ENCODE measurements around the gene SH2D3A. TPM values are rescaled to one million over a fixed set of nuclear protein-coding genes. Genes with fewer than 3 reads are reported as not detected.

Gene SH2D3A
- polyA plus RNA-seq, 1 donor (not counting 4 experiments of a cell fraction or from before 2014, with no cell fraction given): 24.9 TPM

DNA sequence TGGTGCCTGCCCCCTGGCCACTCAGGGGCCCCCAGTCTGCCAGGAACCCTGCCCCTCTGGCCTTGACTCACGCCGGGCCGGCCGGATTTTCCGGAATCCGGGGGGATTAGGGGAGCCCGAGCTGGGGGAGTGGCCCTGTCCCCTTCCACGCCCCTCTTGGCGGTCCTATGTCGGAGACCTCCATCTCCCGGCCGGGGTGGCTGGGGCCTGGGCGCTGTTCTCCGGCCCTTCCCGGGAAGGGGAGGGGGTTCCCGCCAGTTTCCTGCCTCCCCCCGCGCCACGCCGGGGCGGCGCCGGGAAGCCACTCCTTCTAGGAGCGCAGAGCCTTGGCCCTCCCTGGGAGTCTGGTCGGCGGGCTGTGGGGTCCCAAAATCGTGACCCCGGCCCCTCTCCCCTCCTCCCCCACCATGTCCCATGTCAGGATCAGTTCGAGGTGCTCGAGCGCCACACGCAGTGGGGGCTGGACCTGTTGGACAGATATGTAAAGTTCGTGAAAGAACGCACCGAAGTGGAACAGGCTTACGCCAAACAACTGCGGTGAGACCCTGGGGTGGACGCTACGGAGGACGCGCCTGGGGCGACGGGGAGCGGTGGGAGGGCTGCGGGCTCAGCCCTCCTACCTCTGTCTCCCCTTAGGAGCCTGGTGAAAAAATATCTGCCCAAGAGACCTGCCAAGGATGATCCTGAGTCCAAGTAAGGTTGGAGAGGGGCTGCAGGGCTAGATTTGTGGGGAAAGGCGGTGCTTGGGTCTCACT is 26.5 kb downstream of the SH2D3A start:
- H3K27ac ChIP-seq (ENCODE audit: control insufficient read depth, insufficient read depth, low read length): peak overlapping the region; percentile 75
- peak overlapping the region; percentile 64 to 81 (median 70) for H3K4me3 ChIP-seq (ENCODE audit: control insufficient read depth in 2 of 3, extremely low read depth in 1 of 3, insufficient read depth in 2 of 3, low read depth in 1 of 3, low read length in 3 of 3)
- H2AFZ ChIP-seq (ENCODE audit: control insufficient read depth, low read length): peak overlapping the region; percentile 19
- peaks cover 15% of the 10 kb centered on the region in 2 experiments for H3K36me3 ChIP-seq (ENCODE audit: control insufficient read depth in 2 of 2, extremely low read depth in 1 of 2, insufficient read depth in 2 of 2, low read length in 2 of 2)
- no peaks in the 10 kb centered on the region for H3K9me3 ChIP-seq (ENCODE audit: control insufficient read depth, low read depth, low read length)
- peaks cover 44% of the 10 kb centered on the region for H3K4me1 ChIP-seq (ENCODE audit: control insufficient read depth, extremely low read depth, insufficient read depth, low read length)
- H4K20me1 ChIP-seq (ENCODE audit: control insufficient read depth, extremely low read depth, insufficient read depth, low read length): peaks cover 3% of the 10 kb centered on the region
- FAIRE-seq (no peak), DNase-seq (ENCODE audit: low read depth, low spot score) (no peak)
- no peak for TF ChIP-seq EZH2 (IDR thresholded peaks at IDR 0.05; ENCODE audit: low read length)
- TF ChIP-seq, protein P1, sequence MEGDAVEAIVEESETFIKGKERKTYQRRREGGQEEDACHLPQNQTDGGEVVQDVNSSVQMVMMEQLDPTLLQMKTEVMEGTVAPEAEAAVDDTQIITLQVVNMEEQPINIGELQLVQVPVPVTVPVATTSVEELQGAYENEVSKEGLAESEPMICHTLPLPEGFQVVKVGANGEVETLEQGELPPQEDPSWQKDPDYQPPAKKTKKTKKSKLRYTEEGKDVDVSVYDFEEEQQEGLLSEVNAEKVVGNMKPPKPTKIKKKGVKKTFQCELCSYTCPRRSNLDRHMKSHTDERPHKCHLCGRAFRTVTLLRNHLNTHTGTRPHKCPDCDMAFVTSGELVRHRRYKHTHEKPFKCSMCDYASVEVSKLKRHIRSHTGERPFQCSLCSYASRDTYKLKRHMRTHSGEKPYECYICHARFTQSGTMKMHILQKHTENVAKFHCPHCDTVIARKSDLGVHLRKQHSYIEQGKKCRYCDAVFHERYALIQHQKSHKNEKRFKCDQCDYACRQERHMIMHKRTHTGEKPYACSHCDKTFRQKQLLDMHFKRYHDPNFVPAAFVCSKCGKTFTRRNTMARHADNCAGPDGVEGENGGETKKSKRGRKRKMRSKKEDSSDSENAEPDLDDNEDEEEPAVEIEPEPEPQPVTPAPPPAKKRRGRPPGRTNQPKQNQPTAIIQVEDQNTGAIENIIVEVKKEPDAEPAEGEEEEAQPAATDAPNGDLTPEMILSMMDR (optimal IDR thresholded peaks at IDR 0.05 in 1 of 3, IDR thresholded peaks at IDR 0.05 in 1 of 3, conservative IDR thresholded peaks at IDR 0.05 in 1 of 3; ENCODE audit: extremely low read depth in 1 of 3, insufficient read depth in 2 of 3, low read length in 3 of 3): no peak
- peak overlapping the region; percentile 87 for H3K9ac ChIP-seq (ENCODE audit: control insufficient read depth, extremely low read depth, insufficient read depth, low read length)
- dilution Hi-C loops (cut with MboI; ENCODE audit: extremely low pct_ligation_motif_present, low sequenced_read_pairs): no loop called here
- H3K79me2 ChIP-seq (ENCODE audit: control insufficient read depth, insufficient read depth, low read length): peaks cover 24% of the 10 kb centered on the region
- peak overlapping the region; percentile 86 for H3K4me2 ChIP-seq (ENCODE audit: control insufficient read depth, extremely low read depth, insufficient read depth, low read depth, low read length)
- H3K9me1 ChIP-seq (ENCODE audit: control insufficient read depth, extremely low read depth, insufficient read depth, low read length): no peaks in the 10 kb centered on the region
- no peaks in the 10 kb centered on the region for H3K27me3 ChIP-seq (ENCODE audit: control insufficient read depth, extremely low read depth, insufficient read depth, low read length)

DNA sequence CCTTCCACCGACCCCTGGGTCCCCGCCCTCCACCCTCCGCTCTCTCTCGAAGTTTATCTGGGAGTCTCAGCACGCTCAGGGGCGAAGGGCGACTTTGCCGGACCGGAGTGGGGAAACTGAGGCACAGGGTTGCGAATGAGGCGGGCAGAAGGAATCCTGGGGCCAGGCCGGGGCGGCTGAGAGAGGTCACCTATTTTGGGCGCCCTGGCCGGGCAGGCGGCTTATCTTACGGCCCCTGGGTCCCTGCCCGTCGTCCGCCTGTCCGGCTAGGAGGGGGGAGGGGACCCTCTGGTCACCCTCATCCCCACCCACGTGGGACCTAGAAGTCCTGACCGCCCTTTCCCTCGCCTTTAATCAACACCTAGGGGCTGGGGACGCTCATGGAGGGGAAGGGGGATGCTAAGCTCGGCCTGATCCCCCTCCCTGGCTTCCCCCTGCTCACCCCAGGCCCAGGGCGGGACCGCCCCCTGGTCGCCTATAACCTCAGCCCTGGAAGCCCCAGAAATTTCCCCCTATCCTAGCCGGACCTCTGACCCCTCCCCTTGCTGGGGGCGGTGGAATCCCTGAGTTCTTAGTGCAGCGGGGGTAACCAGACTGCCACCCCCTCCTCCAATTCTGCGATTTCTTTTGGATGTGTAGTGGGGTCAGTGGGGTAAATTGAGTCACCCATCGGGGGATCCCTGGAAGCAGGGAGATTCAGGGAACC is 27.2 kb downstream of the SH2D3A start:
- peak overlapping the region; percentile 87 for H3K9ac ChIP-seq (ENCODE audit: control insufficient read depth, extremely low read depth, insufficient read depth, low read length)
- peaks cover 3% of the 10 kb centered on the region for H4K20me1 ChIP-seq (ENCODE audit: control insufficient read depth, extremely low read depth, insufficient read depth, low read length)
- H3K9me1 ChIP-seq (ENCODE audit: control insufficient read depth, extremely low read depth, insufficient read depth, low read length): no peaks in the 10 kb centered on the region
- peak overlapping the region; percentile 86 for H3K4me2 ChIP-seq (ENCODE audit: control insufficient read depth, extremely low read depth, insufficient read depth, low read depth, low read length)
- H3K36me3 ChIP-seq (ENCODE audit: control insufficient read depth in 2 of 2, extremely low read depth in 1 of 2, insufficient read depth in 2 of 2, low read length in 2 of 2): peaks cover 10 to 15% of the 10 kb centered on the region in 2 experiments
- TF ChIP-seq EZH2 (IDR thresholded peaks at IDR 0.05; ENCODE audit: low read length): no peak
- TF ChIP-seq, protein P1 (optimal IDR thresholded peaks at IDR 0.05 in 1 of 3, IDR thresholded peaks at IDR 0.05 in 1 of 3, conservative IDR thresholded peaks at IDR 0.05 in 1 of 3; ENCODE audit: extremely low read depth in 1 of 3, insufficient read depth in 2 of 3, low read length in 3 of 3): no peak
- peaks cover 44% of the 10 kb centered on the region for H3K4me1 ChIP-seq (ENCODE audit: control insufficient read depth, extremely low read depth, insufficient read depth, low read length)
- peak overlapping the region; percentile 19 for H2AFZ ChIP-seq (ENCODE audit: control insufficient read depth, low read length)
- peaks cover 31% of the 10 kb centered on the region for H3K79me2 ChIP-seq (ENCODE audit: control insufficient read depth, insufficient read depth, low read length)
- dilution Hi-C loops (cut with MboI; ENCODE audit: extremely low pct_ligation_motif_present, low sequenced_read_pairs): no loop called here
- FAIRE-seq (no peak), DNase-seq (ENCODE audit: low read depth, low spot score) (no peak)
- H3K27ac ChIP-seq (ENCODE audit: control insufficient read depth, insufficient read depth, low read length): peak overlapping the region; percentile 75
- peak overlapping the region; percentile 64 to 81 (median 70) for H3K4me3 ChIP-seq (ENCODE audit: control insufficient read depth in 2 of 3, extremely low read depth in 1 of 3, insufficient read depth in 2 of 3, low read depth in 1 of 3, low read length in 3 of 3)
- no peaks in the 10 kb centered on the region for H3K9me3 ChIP-seq (ENCODE audit: control insufficient read depth, low read depth, low read length)
- H3K27me3 ChIP-seq (ENCODE audit: control insufficient read depth, extremely low read depth, insufficient read depth, low read length): no peaks in the 10 kb centered on the region
